Activated naive CD4-positive, alpha-beta T cell treated with anti-CD3 and anti-CD28 coated beads, Interleukin-2, amount 10 ng/mL, durations not matched to agents 7 days and 5 days (primary cell): ENCODE measurements around the gene ADAMTS12.

Experiments
- CTCF ChIA-PET: fragments of 350-600 bp; sonication (Branson Sonifier 250); formaldehyde crosslinking; loops from one replicate; lab custom pipeline; 2021; ENCODE audit warnings: antibody characterized with exemption; lab: Charles Lee
- DNase-seq: peaks from one replicate; pipeline ENCODE4 v3.0.0-alpha.2; 2020
- H3K27ac Mint-ChIP-seq: one replicate; pipeline ENCODE4 v1.8.0; 2021; ENCODE audit warnings: mild to moderate bottlenecking, moderate library complexity, mixed read lengths
- H3K27me3 Mint-ChIP-seq: one replicate; pipeline ENCODE4 v1.8.0; 2021; ENCODE audit warnings: mild to moderate bottlenecking, mixed read lengths
- H3K36me3 Mint-ChIP-seq: one replicate; pipeline ENCODE4 v1.8.0; 2021; ENCODE audit warnings: mixed read lengths
- H3K4me1 Mint-ChIP-seq: one replicate; pipeline ENCODE4 v1.8.0; 2021; ENCODE audit warnings: mixed read lengths
- H3K4me3 Mint-ChIP-seq: one replicate; pipeline ENCODE4 v1.8.0; 2021; ENCODE audit warnings: mild to moderate bottlenecking, moderate library complexity, mixed read lengths
- H3K9me3 Mint-ChIP-seq: one replicate; pipeline ENCODE4 v1.8.0; 2021; ENCODE audit warnings: mixed read lengths

The ADAMTS12 gene

GRCh38 chr5:33501260-33501659, 390.5 kb downstream of the ADAMTS12 start:
- no peak overlapping the region for H3K27ac Mint-ChIP-seq
- H3K4me3 Mint-ChIP-seq: no peak overlapping the region
- H3K4me1 Mint-ChIP-seq: no peaks in the 10 kb centered on the region
- CTCF ChIA-PET: no interaction called here
- H3K27me3 Mint-ChIP-seq: no peaks in the 10 kb centered on the region
- DNase-seq: no peak
- H3K36me3 Mint-ChIP-seq: no peaks in the 10 kb centered on the region
- H3K9me3 Mint-ChIP-seq: no peaks in the 10 kb centered on the region

GRCh38 chr5:33494466-33494865, 397.3 kb downstream of the ADAMTS12 start:
- Mint-ChIP-seq H3K27ac (no peak overlapping the region), H3K4me3 (no peak overlapping the region), H3K9me3 (no peaks in the 10 kb centered on the region), H3K36me3 (no peaks in the 10 kb centered on the region), H3K27me3 (no peaks in the 10 kb centered on the region), H3K4me1 (no peaks in the 10 kb centered on the region)
- no peak for DNase-seq
- CTCF ChIA-PET: interaction anchor here (0.9 kb wide), 1 partner anchor 59 kb away, joined by 3 read pairs; no protein-coding TSS in a partner anchor

GRCh38 chr5:33491941-33492340, 399.8 kb downstream of the ADAMTS12 start:
- H3K27me3 Mint-ChIP-seq: no peaks in the 10 kb centered on the region
- H3K9me3 Mint-ChIP-seq: no peaks in the 10 kb centered on the region
- H3K36me3 Mint-ChIP-seq: no peaks in the 10 kb centered on the region
- DNase-seq: no peak
- no peaks in the 10 kb centered on the region for H3K4me1 Mint-ChIP-seq
- H3K4me3 Mint-ChIP-seq: no peak overlapping the region
- no peak overlapping the region for H3K27ac Mint-ChIP-seq
- CTCF ChIA-PET: no interaction called here

GRCh38 chr5:33490071-33490665, 401.6 kb downstream of the ADAMTS12 start:
- Mint-ChIP-seq H3K27ac (no peak overlapping the region), H3K36me3 (no peaks in the 10 kb centered on the region), H3K27me3 (no peaks in the 10 kb centered on the region), H3K4me1 (no peaks in the 10 kb centered on the region), H3K4me3 (no peak overlapping the region), H3K9me3 (no peaks in the 10 kb centered on the region)
- CTCF ChIA-PET: no interaction called here
- no peak for DNase-seq

- Mint-ChIP-seq H3K27ac (no peak overlapping the region), H3K9me3 (no peaks in the 10 kb centered on the region), H3K27me3 (no peaks in the 10 kb centered on the region), H3K4me3 (no peak overlapping the region), H3K4me1 (no peaks in the 10 kb centered on the region), H3K36me3 (no peaks in the 10 kb centered on the region)
- CTCF ChIA-PET: no interaction called here
- no peak for DNase-seq
Observed at GRCh38 chr5:33489481-33490067, 402.2 kb downstream of the ADAMTS12 start.

- H3K9me3 Mint-ChIP-seq: no peaks in the 10 kb centered on the region
- H3K27me3 Mint-ChIP-seq: no peaks in the 10 kb centered on the region
- no peaks in the 10 kb centered on the region for H3K36me3 Mint-ChIP-seq
- CTCF ChIA-PET: no interaction called here
- no peaks in the 10 kb centered on the region for H3K4me1 Mint-ChIP-seq
- no peak overlapping the region for H3K4me3 Mint-ChIP-seq
- no peak overlapping the region for H3K27ac Mint-ChIP-seq
- DNase-seq: no peak
Observed at GRCh38 chr5:33488558-33489355, 403.0 kb downstream of the ADAMTS12 start.

GRCh38 chr5:33487236-33487635, 404.6 kb downstream of the ADAMTS12 start:
- Mint-ChIP-seq H3K27me3 (no peaks in the 10 kb centered on the region), H3K4me1 (no peaks in the 10 kb centered on the region), H3K4me3 (no peak overlapping the region), H3K9me3 (no peaks in the 10 kb centered on the region), H3K27ac (no peak overlapping the region), H3K36me3 (no peaks in the 10 kb centered on the region)
- no peak for DNase-seq
- CTCF ChIA-PET: no interaction called here

- no peaks in the 10 kb centered on the region for H3K27me3 Mint-ChIP-seq
- no peaks in the 10 kb centered on the region for H3K4me1 Mint-ChIP-seq
- no peak overlapping the region for H3K4me3 Mint-ChIP-seq
- H3K36me3 Mint-ChIP-seq: peaks cover 2% of the 10 kb centered on the region
- CTCF ChIA-PET: no interaction called here
- H3K9me3 Mint-ChIP-seq: no peaks in the 10 kb centered on the region
- no peak for DNase-seq
- no peak overlapping the region for H3K27ac Mint-ChIP-seq
Observed at GRCh38 chr5:33482335-33482734, 409.5 kb downstream of the ADAMTS12 start.

GRCh38 chr5:33480876-33481275, 410.9 kb downstream of the ADAMTS12 start:
- Mint-ChIP-seq H3K4me1 (no peaks in the 10 kb centered on the region), H3K4me3 (no peak overlapping the region), H3K27ac (no peak overlapping the region), H3K27me3 (no peaks in the 10 kb centered on the region), H3K9me3 (no peaks in the 10 kb centered on the region), H3K36me3 (peaks cover 10% of the 10 kb centered on the region)
- CTCF ChIA-PET: no interaction called here
- DNase-seq: no peak

GRCh38 chr5:33479311-33479710, 412.5 kb downstream of the ADAMTS12 start:
- H3K27ac Mint-ChIP-seq: no peak overlapping the region
- CTCF ChIA-PET: no interaction called here
- peaks cover 5% of the 10 kb centered on the region for H3K9me3 Mint-ChIP-seq
- no peaks in the 10 kb centered on the region for H3K27me3 Mint-ChIP-seq
- H3K4me3 Mint-ChIP-seq: no peak overlapping the region
- H3K36me3 Mint-ChIP-seq: peaks cover 26% of the 10 kb centered on the region
- no peak for DNase-seq
- H3K4me1 Mint-ChIP-seq: no peaks in the 10 kb centered on the region

GRCh38 chr5:33477816-33478215, 414.0 kb downstream of the ADAMTS12 start:
- CTCF ChIA-PET: interaction anchor here (1.0 kb wide), 1 partner anchor 458 kb away, joined by 3 read pairs; no protein-coding TSS in a partner anchor
- peaks cover 11% of the 10 kb centered on the region for H3K9me3 Mint-ChIP-seq
- no peak overlapping the region for H3K27ac Mint-ChIP-seq
- H3K4me3 Mint-ChIP-seq: no peak overlapping the region
- no peaks in the 10 kb centered on the region for H3K27me3 Mint-ChIP-seq
- peaks cover 38% of the 10 kb centered on the region for H3K36me3 Mint-ChIP-seq
- no peaks in the 10 kb centered on the region for H3K4me1 Mint-ChIP-seq
- no peak for DNase-seq

- Mint-ChIP-seq H3K27me3 (no peaks in the 10 kb centered on the region), H3K36me3 (peaks cover 45% of the 10 kb centered on the region), H3K4me1 (no peaks in the 10 kb centered on the region), H3K9me3 (peaks cover 11% of the 10 kb centered on the region), H3K4me3 (no peak overlapping the region), H3K27ac (no peak overlapping the region)
- DNase-seq: no peak
- CTCF ChIA-PET: no interaction called here
Observed at GRCh38 chr5:33476992-33477391, 414.8 kb downstream of the ADAMTS12 start.

- Mint-ChIP-seq H3K27ac (no peak overlapping the region), H3K27me3 (no peaks in the 10 kb centered on the region), H3K4me3 (no peak overlapping the region), H3K9me3 (peaks cover 11% of the 10 kb centered on the region), H3K36me3 (peaks cover 52% of the 10 kb centered on the region), H3K4me1 (no peaks in the 10 kb centered on the region)
- DNase-seq: no peak
- CTCF ChIA-PET: no interaction called here
Observed at GRCh38 chr5:33475706-33476105, 416.1 kb downstream of the ADAMTS12 start.

GRCh38 chr5:33474931-33475499, 416.8 kb downstream of the ADAMTS12 start:
- Mint-ChIP-seq H3K4me3 (no peak overlapping the region), H3K4me1 (no peaks in the 10 kb centered on the region), H3K27ac (no peak overlapping the region), H3K27me3 (no peaks in the 10 kb centered on the region), H3K9me3 (peaks cover 11% of the 10 kb centered on the region), H3K36me3 (peaks cover 59% of the 10 kb centered on the region)
- CTCF ChIA-PET: no interaction called here
- no peak for DNase-seq
